Myometrial cell (primary cell): ENCODE results near the gene DCTN2. TPM values are rescaled to one million over a fixed set of nuclear protein-coding genes. Genes with fewer than 3 reads are reported as not detected.

ENCODE experiments used
- total RNA-seq: library from RNA; depleted of rRNA; stranded (reverse); fragments of >200 nt; gene quantifications from 2 replicates; pipeline ENCODE4 v1.2.3, GENCODE V29; 2015

Gene DCTN2
- 175 and 242 TPM in 2 replicates for total RNA-seq

DNA sequence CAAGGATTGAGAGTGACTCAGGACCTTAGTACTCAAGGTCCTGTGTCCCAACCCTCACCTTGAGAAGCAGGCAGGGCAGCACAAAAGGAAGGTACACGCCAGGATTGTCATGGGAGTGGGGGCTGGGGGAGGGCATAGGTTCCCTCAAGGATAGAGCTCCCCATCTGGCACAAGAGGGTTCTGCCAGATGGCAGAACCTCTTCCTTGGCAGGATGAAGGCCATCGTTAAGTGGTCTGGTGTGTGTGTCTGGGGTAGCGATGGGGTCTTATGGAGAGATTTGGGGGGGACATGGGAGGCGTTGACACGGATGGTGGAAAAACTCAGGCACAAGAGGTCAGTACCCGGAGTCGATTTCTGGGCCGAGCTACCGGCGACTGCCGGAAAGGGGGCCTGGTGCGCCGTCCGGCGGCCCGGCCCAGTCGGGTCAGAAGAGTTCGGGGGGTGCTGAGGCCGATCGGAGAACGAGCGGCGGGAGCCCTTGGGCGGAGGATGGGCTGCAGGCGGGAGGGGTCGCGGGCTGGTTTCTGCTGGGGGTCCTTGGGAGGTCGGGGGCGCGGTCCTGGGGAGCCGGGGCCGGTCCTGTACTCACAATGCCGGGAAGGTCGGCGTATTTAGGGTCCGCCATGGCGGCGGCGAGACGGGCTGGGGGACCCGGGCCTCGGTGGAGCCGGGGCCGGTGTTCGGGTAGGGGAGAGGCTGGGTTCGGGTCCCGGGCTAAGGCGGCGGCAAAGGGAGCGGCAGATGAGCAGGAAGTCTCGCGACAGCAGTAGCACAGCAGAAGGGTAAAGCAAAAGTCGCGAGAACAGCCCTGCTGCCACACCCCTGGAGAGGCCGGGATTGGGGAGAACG lies at the start of gene DCTN2:
TSS of gene DCTN2 (minus strand) at position 755 of the 850 bp plus-strand sequence. CDS start at position 626, 129 bp downstream.

DNA sequence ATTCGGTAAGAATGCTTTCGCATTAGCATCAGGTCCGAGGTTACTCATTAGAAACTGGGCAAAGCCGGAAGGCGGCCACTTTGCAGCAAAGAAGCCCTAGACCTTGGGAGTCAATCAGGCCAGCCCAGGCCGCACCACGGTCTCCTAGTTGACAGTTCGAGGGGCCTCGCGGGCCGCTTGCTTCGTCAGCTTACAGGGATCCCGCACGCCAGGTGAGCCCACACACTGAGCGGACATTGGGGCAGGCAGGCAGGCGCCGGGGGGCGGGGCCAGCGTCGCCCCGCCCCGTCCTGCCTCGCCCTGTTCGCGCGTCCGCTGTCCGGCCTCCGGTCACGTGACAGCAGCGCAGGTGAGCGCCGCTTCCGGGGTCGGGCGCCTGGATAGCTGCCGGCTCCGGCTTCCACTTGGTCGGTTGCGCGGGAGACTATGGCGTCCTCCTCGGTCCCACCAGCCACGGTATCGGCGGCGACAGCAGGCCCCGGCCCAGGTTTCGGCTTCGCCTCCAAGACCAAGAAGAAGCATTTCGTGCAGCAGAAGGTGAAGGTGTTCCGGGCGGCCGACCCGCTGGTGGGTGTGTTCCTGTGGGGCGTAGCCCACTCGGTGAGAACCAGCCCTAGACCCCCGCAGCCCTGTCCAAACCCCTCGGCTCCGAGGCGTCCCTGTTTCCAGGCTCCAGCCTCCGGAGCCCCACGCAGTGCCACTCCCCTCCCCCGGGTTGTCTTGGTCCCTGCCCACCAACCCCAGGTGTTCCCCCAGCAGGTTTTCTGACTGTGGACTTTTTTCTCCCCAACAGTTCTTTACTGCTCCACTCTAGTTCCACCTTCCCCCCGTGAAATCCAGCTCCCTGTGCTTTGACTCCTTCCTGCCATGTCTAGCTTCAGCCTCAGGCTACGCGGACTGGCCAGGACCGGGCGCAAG lies 44.1 kb upstream of the DCTN2 start, which contains the start of gene PIP4K2C:
TSS of gene PIP4K2C (plus strand) at position 329 of the 918 bp plus-strand sequence. CDS start at position 427, 98 bp downstream.

DNA sequence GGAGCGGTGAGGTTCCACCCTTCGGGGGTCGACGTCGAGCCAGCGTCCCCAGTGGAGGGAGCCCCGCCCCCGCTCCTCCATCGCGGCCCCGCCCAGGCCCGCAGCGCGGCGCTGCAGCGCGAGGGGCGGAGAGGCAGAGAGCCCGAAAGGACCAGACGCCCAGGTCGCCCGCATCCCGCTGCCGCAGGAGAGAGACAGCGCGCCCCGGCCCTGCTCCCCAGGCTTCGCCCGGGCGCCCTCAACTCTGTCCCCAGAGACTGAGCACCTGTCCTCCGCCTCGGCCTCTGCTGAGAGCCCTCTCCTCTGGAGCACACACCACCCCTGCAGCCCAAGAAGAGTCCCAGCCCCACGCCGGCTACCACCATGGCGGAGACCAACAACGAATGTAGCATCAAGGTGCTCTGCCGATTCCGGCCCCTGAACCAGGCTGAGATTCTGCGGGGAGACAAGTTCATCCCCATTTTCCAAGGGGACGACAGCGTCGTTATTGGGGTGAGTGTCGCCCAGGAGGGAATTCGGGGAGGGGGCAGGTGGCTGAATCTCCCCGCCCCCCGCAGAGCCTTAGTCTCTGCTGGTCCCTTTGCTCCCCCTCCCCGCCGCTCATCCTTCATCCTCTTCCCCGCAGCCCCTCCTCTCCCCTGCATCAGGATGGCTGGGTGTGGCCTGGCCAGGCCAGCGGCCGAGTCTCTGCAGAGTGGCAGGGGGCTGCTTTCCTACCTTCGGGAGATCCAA lies 3.1 kb upstream of the DCTN2 start, which contains the start of gene KIF5A:
TSS of gene KIF5A (plus strand) at position 136 of the 732 bp plus-strand sequence. CDS start at position 364, 228 bp downstream.

DNA sequence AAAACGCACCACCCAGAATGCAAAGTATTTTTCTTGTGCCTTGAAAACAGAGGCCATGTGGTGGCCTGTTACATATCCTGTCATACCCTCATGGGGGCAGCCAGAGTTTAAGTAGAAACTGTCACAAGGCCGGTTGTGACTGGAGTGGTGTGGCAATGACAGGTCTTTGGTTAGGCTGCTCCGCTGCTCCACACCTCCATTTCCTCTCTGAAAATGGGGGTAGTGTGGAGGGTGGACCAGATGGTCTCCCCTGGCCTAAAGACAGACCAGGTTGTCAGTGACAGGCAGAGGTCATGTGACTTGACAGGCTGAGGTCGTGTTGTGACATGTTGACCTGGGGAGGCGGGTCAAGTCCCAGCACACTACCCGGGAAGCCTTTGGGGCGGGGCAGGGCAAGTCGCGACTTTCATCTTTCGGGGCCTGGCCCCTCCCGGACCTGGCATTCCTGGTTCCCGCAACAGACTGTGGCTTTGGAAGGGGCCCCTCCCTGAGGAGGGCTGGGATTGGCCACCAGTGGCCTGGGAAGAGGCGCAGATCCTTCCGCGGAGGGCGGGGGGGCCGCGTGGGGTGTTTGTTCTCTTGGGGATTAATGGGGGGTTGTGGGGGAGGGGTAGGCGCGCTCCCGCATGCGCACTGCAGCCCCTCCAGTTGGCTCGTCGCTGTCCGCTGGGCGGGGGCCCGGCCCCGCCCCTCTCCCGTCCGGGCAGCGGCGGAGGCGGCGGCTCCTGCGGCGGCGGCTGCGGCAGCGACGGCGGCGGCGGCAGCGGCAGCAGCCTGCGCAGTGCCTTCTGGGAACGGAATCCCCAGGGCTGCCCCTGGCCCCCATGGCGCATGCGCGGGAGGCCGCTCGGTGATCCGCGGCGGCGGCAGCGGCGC lies 24.7 kb downstream of the DCTN2 start, which contains the start of gene MBD6:
TSS of gene MBD6 (plus strand) at position 814 of the 876 bp plus-strand sequence. CDS start 1,480 bp downstream, outside the sequence.

DNA sequence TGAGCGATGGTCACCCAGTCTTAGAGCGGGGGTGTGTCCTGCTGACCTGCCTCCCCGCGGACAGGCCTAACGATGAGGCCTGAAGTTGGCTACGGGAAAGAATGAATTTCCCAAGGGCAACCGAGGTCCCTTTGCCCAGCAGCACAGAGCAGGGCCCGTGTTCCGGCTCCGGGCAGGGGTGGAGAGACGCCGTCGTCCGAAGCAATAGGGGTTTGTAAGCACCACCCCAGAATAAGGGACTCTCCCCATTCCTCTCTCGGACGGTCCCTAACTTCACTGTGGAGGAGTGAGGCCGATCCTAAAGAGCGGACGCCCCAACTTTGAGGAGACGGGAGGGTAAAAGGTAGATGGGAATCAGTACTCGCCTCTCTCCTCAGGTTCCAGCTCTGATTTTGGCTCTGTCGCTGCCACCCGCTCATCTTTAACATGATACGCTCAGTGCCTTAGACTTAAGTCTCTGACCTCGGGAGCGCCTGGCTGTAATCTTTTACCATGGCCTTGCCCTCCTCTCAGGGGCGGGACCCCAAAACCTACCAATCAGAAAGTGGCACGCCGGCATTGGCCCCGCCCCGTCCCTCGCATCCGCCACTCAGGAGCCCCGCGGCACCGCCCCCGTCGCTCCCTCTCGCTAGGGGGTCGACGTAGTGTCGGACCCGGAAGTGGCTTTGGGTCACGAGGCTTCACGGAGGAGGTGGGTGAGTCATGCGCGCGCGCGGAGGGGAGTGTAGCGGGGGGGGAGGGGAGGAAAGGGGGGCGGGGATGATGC lies 26.8 kb downstream of the DCTN2 start, which contains the start of gene DDIT3:
TSS of gene DDIT3 (minus strand) at position 462 of the 766 bp plus-strand sequence. CDS start 3,108 bp downstream, outside the sequence.

DNA sequence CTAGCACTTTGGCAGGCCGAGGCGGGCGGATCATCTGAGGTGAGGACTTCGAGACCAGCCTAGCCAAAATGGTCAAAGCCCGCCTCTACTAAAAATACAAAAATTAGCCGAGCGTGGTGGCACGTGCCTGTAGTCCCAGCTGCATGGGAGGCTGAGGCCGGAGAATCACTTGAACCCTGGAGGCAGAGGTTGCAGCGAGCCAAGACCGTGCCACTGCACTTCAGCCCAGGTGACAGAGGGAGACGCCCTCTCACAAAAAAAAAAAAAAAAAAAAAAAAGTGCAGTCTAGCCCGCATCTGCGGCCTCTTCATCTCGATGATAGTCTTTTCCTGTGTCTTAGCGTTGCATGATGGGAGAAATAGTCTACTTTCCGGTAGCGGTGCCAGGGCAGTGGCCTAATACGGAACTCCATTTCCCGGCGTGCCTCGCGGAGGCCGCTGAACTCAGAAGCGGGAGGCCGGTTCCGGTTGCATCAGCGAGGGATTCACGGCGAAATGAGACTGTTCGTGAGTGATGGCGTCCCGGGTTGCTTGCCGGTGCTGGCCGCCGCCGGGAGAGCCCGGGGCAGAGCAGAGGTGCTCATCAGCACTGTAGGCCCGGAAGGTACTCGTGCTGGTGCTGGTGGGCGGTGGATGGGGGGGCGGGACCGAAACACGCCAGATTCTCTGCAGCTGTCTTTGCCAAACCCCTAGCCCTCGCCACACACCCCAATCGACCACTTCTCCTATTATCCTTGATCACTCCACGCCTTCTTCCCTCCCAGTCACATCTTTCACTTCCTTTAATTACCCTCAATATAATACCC lies 59.2 kb downstream of the DCTN2 start, which contains the start of gene MARS1:
TSS of gene MARS1 (plus strand) at position 472 of the 805 bp plus-strand sequence. CDS start at position 495, 23 bp downstream.

Other genes starting within 250 kb of the DCTN2 start
- 19.3 and 23.9 TPM in 2 replicates for gene R3HDM2, start 116.1 kb downstream of the DCTN2 start, total RNA-seq
- gene INHBC, start 112.4 kb downstream of the DCTN2 start, total RNA-seq, result not detected in 2 replicates
- gene INHBE, start 91.9 kb downstream of the DCTN2 start, total RNA-seq, result 3.5 and 6.2 TPM in 2 replicates
- gene GLI1, start 87.4 kb downstream of the DCTN2 start, total RNA-seq, result 1.4 and 3.7 TPM in 2 replicates
- 0.18 TPM in 1 of 2 replicates, not detected in the other for gene ARHGAP9, start 67.3 kb downstream of the DCTN2 start, total RNA-seq
- 166 and 202 TPM in 2 replicates for gene MARS1, start 59.1 kb downstream of the DCTN2 start, total RNA-seq
- 32.9 and 42.7 TPM in 2 replicates for gene DDIT3, start 26.7 kb downstream of the DCTN2 start, total RNA-seq
- 5.8 and 7.5 TPM in 2 replicates for gene MBD6, start 24.4 kb downstream of the DCTN2 start, total RNA-seq
- gene KIF5A, start 2.9 kb upstream of the DCTN2 start, total RNA-seq, result 0.29 and 0.89 TPM in 2 replicates
- 19.8 and 32.0 TPM in 2 replicates for gene PIP4K2C, start 44.0 kb upstream of the DCTN2 start, total RNA-seq
- 29.4 and 33.7 TPM in 2 replicates for gene DTX3, start 57.6 kb upstream of the DCTN2 start, total RNA-seq
- 42.4 and 51.6 TPM in 2 replicates for gene ARHGEF25, start 64.2 kb upstream of the DCTN2 start, total RNA-seq
- gene B4GALNT1, start 86.0 kb upstream of the DCTN2 start, total RNA-seq, result 1.9 and 8.4 TPM in 2 replicates
- 207 and 276 TPM in 2 replicates for gene OS9, start 146.9 kb upstream of the DCTN2 start, total RNA-seq
- gene AGAP2, start 191.6 kb upstream of the DCTN2 start, total RNA-seq, result under 0.01 TPM in 1 of 2 replicates, not detected in the other
- 80.4 and 86.0 TPM in 2 replicates for gene TSPAN31, start 197.8 kb upstream of the DCTN2 start, total RNA-seq
- gene CDK4, start 205.1 kb upstream of the DCTN2 start, total RNA-seq, result 137 and 172 TPM in 2 replicates
- 0.71 and 3.7 TPM in 2 replicates for gene MARCHF9, start 207.9 kb upstream of the DCTN2 start, total RNA-seq
- 1.4 TPM in 1 of 2 replicates, not detected in the other for gene CYP27B1, start 219.9 kb upstream of the DCTN2 start, total RNA-seq
- 11.7 and 19.0 TPM in 2 replicates for gene METTL1, start 224.9 kb upstream of the DCTN2 start, total RNA-seq
- gene EEF1AKMT3, start 225.4 kb upstream of the DCTN2 start, total RNA-seq, result 4.6 and 9.7 TPM in 2 replicates
- 28.0 and 42.9 TPM in 2 replicates for gene TSFM, start 235.6 kb upstream of the DCTN2 start, total RNA-seq